ENCODE results near the gene SIM2.
"Not testable (repeated sequence)": the region's sequence is repeated elsewhere in the genome, so short reads cannot be mapped to it uniquely, and the experiment has no call there.

SIM2 gene

GRCh38 chr21:36698981-36699545, at the start of gene SIM2:
Gene SIM2 (plus strand): TSS chr21:36699115. CDS start chr21:36699747, 632 bp downstream.
- DNase-seq = no peak

GRCh38 chr21:36654324-36654723, 44.6 kb upstream of the SIM2 start:
- no peak for DNase-seq

- DNase-seq = no peak
These were observed 44.1 kb upstream of the SIM2 start for GRCh38 chr21:36654796-36655325.

- DNase-seq = no peak
These were observed 42.8 kb upstream of the SIM2 start for GRCh38 chr21:36656138-36656537.

GRCh38 chr21:36657290-36657689, 41.6 kb upstream of the SIM2 start:
- DNase-seq = not testable (repeated sequence)

GRCh38 chr21:36657999-36658398, 40.9 kb upstream of the SIM2 start:
- DNase-seq = no peak

- DNase-seq = no peak
These were observed 40.0 kb upstream of the SIM2 start for GRCh38 chr21:36658926-36659325.

GRCh38 chr21:36661511-36662309, 37.2 kb upstream of the SIM2 start:
- DNase-seq = no peak

- no peak for DNase-seq
These were observed 35.7 kb upstream of the SIM2 start for GRCh38 chr21:36663033-36663855.

- no peak for DNase-seq
These were observed 34.3 kb upstream of the SIM2 start for GRCh38 chr21:36664662-36664990.

- DNase-seq = no peak
These were observed 33.1 kb upstream of the SIM2 start for GRCh38 chr21:36665806-36666205.

- DNase-seq = no peak
These were observed 30.2 kb upstream of the SIM2 start for GRCh38 chr21:36668713-36669112.

GRCh38 chr21:36671836-36672235, 27.1 kb upstream of the SIM2 start:
- DNase-seq = no peak

- not testable (repeated sequence) for DNase-seq
These were observed 26.6 kb upstream of the SIM2 start for GRCh38 chr21:36672296-36672695.

- no peak for DNase-seq
These were observed 26.2 kb upstream of the SIM2 start for GRCh38 chr21:36672737-36673136.

GRCh38 chr21:36676039-36676950, 22.6 kb upstream of the SIM2 start:
- no peak for DNase-seq

GRCh38 chr21:36677443-36677842, 21.5 kb upstream of the SIM2 start:
- DNase-seq = no peak

- no peak for DNase-seq
These were observed 20.4 kb upstream of the SIM2 start for GRCh38 chr21:36678538-36678937.

- DNase-seq = no peak
These were observed 17.7 kb upstream of the SIM2 start for GRCh38 chr21:36681117-36681631.

GRCh38 chr21:36684957-36685714, 13.8 kb upstream of the SIM2 start:
- no peak for DNase-seq

- no peak for DNase-seq
These were observed 12.0 kb upstream of the SIM2 start for GRCh38 chr21:36686955-36687354.

- no peak for DNase-seq
These were observed 10.6 kb upstream of the SIM2 start for GRCh38 chr21:36688324-36688723.
